Endometrial microvascular endothelial cells (primary cell): ENCODE data around the gene NUMBL. TPM values are rescaled to one million over a fixed set of nuclear protein-coding genes. Genes with fewer than 3 reads are reported as not detected.

Experiments used
- in situ Hi-C: cut with HindIII; loops from 2 replicates; pipeline ENCODE4 v1.10.0; 2017; ENCODE audit warnings: low sequenced_read_pairs, low pct_unique_long_range_greater_than_20kb; ENCODE audit errors: inconsistent ontology term
- total RNA-seq: library from RNA; depleted of rRNA; stranded (reverse); fragments of >200 nt; gene quantifications from one replicate; pipeline ENCODE4 v1.2.3, GENCODE V29; 2015; ENCODE audit errors: inconsistent ontology term

The NUMBL gene
- total RNA-seq, 1 donor from 2014 or later, result 33.1 TPM

GRCh38 chr19:40621966-40622772 lies 68.3 kb downstream of the NUMBL start:
- in situ Hi-C loops, result no loop called here

DNA sequence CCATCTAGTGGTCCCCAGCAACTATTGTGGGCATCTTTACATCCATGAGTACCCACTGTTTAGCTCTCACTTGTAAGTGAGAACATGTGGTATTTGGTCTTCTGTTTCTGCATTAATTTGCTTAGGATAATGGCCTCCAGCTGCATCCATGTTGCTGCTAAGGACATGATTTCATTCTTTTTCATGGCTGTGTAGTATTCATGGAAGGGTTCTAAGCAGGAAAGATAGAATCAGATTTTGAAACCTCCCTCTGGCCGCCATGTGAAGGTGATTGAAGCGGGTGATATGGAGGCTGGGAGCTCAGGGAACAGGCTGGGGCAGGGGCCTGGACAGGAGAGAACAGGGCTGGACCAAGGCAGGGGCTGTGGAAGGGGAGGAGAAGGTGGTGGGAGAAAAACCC lies 69.2 kb downstream of the NUMBL start:
- in situ Hi-C loops, result no loop called here

- in situ Hi-C loops, result no loop called here
These were observed 70.3 kb downstream of the NUMBL start for GRCh38 chr19:40620161-40620485.

- in situ Hi-C loops, result no loop called here
These were observed 70.9 kb downstream of the NUMBL start for GRCh38 chr19:40619333-40620160.

DNA sequence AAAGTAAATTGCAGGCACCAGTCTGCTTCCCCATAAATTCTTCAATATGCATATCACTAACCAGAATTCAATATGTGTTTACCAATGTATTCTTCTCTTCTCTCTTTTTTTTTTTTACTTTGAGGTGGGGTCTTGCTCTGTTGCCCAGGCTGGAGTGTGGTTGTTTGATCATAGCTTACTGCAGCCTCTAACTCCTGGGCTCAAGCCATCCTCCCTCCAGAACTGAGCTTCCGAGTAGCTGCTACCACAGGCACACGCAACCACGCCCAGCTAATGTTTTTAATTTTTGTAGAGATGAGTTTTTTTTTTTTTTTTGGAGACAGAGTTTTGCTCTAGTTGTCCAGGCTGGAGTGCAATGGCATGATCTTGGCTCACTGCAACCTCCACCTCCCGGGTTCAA lies 72.5 kb downstream of the NUMBL start:
- in situ Hi-C loops, result no loop called here

GRCh38 chr19:40616941-40617340 lies 73.5 kb downstream of the NUMBL start:
- in situ Hi-C loops, result no loop called here

DNA sequence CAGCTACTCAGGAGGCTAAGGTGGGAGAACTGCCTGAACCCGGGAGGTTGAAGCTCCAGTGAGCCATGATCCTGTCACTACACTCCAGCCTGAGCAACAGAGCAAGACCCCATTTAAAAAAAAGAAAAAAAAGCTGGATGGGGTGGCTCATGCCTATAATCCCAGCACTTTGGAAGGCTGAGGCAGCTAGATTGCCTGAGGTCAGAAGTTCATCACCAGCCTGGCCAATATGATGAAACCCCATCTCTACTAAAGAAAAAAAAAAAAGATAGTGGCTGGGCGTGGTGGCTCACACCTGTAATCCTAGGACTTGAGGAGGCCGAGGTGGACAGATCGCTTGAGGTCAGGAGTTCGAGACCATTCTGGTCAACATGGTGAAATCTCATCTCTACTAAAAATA lies 74.3 kb downstream of the NUMBL start:
- in situ Hi-C loops, result no loop called here

Other genes starting within 250 kb of the NUMBL start
- 27.0 TPM for gene SERTAD3, start 246.3 kb downstream of the NUMBL start, total RNA-seq
- gene BLVRB, start 224.9 kb downstream of the NUMBL start, total RNA-seq, result 66.3 TPM
- gene SPTBN4, start 223.7 kb downstream of the NUMBL start, total RNA-seq, result not detected
- gene SHKBP1, start 113.8 kb downstream of the NUMBL start, total RNA-seq, result 107 TPM
- 11.6 TPM for gene LTBP4, start 89.3 kb downstream of the NUMBL start, total RNA-seq
- 26.2 TPM for gene COQ8B, start 26.2 kb upstream of the NUMBL start, total RNA-seq
- 20.5 TPM for gene ITPKC, start 26.5 kb upstream of the NUMBL start, total RNA-seq
- gene ACTMAP, start 59.8 kb upstream of the NUMBL start, total RNA-seq, result 2.0 TPM
- gene SNRPA, start 60.6 kb upstream of the NUMBL start, total RNA-seq, result 80.3 TPM
- gene MIA, start 84.9 kb upstream of the NUMBL start, total RNA-seq, result not detected
- 30.0 TPM for gene RAB4B, start 87.6 kb upstream of the NUMBL start, total RNA-seq
- 121 TPM for gene EGLN2, start 108.5 kb upstream of the NUMBL start, total RNA-seq
- not detected for gene CYP2A6, start 159.8 kb upstream of the NUMBL start, total RNA-seq
- not detected for gene CYP2A7, start 191.6 kb upstream of the NUMBL start, total RNA-seq